Activated CD4-positive, alpha-beta T cell treated with anti-CD3 and anti-CD28 coated beads, Interleukin-2, amount 50 U/mL, for 16 hours (primary cell): ENCODE data around the gene SIRPA.
A peak's percentile ranks its signal among the peaks of the same experiment; 100 is the strongest.

Experiments
- DNase-seq: peaks from one replicate; pipeline ENCODE4 v3.0.0-alpha.2; 2020

SIRPA gene

GRCh38 chr20:1870792-1871550, 24.2 kb upstream of the SIRPA start:
- DNase-seq = no peak

- peak; percentile 6 for DNase-seq
Observed at GRCh38 chr20:1871807-1872458, 23.3 kb upstream of the SIRPA start.

GRCh38 chr20:1872459-1873097, 22.6 kb upstream of the SIRPA start:
- DNase-seq = no peak

- DNase-seq = no peak
Observed at GRCh38 chr20:1874450-1875182, 20.6 kb upstream of the SIRPA start.

- DNase-seq = no peak
Observed at GRCh38 chr20:1875183-1875554, 20.0 kb upstream of the SIRPA start.

GRCh38 chr20:1875762-1876161, 19.4 kb upstream of the SIRPA start:
- DNase-seq = no peak

GRCh38 chr20:1876217-1876921, 18.8 kb upstream of the SIRPA start:
- DNase-seq = no peak

GRCh38 chr20:1876975-1877608, 18.1 kb upstream of the SIRPA start:
- peak; percentile 10 for DNase-seq

- DNase-seq = no peak
Observed at GRCh38 chr20:1877609-1878200, 17.5 kb upstream of the SIRPA start.

GRCh38 chr20:1879369-1879768, 15.8 kb upstream of the SIRPA start:
- no peak for DNase-seq

- no peak for DNase-seq
Observed at GRCh38 chr20:1879934-1880333, 15.3 kb upstream of the SIRPA start.

- no peak for DNase-seq
Observed at GRCh38 chr20:1880529-1881239, 14.5 kb upstream of the SIRPA start.

- no peak for DNase-seq
Observed at GRCh38 chr20:1881240-1881835, 13.9 kb upstream of the SIRPA start.

GRCh38 chr20:1882026-1882425, 13.2 kb upstream of the SIRPA start:
- DNase-seq = no peak

- no peak for DNase-seq
Observed at GRCh38 chr20:1883986-1884385, 11.2 kb upstream of the SIRPA start.

- DNase-seq = no peak
Observed at GRCh38 chr20:1885254-1885653, 10.0 kb upstream of the SIRPA start.

- no peak for DNase-seq
Observed at GRCh38 chr20:1885940-1886693, 9.1 kb upstream of the SIRPA start.

GRCh38 chr20:1887321-1887720, 7.9 kb upstream of the SIRPA start:
- DNase-seq = no peak

- no peak for DNase-seq
Observed at GRCh38 chr20:1887756-1888155, 7.5 kb upstream of the SIRPA start.
